SW 1271 (cell line): ENCODE data around the gene SRP9.
"Not testable (repeated sequence)": the region's sequence is repeated elsewhere in the genome, so short reads cannot be mapped to it uniquely, and the experiment has no call there.

Source experiments
- DNase-seq, 2 experiments: peaks; one replicate each; lab custom pipeline; 2025; lab: John Stamatoyannopoulos, UW

SRP9 gene

GRCh38 chr1:225815526-225816178, 38.0 kb downstream of the SRP9 start:
- DNase-seq, result no peak

GRCh38 chr1:225816643-225817538, 39.3 kb downstream of the SRP9 start:
- no peak for DNase-seq

DNA sequence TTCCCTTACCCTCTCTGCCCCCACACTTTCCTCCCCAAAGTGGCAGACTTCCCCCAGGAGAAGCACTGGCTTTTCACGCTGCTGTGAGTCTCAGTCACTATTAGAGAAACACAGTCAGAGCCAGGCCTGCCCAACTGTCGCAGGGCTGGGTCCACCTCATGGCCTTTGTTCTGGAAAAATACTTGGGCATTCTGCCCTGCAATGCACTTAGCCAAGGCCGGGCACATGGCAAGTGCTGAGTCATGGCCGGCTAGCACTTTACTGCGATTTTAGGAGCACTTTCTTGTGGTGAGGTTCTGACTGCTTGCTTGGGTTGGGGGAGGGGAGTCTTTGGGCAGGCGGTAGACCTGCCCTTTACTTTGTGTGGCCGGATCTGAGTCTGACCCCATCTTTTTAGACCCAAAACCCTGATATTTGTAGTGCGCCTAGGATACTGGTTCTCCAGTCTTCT, 40.0 kb downstream of the SRP9 start:
- no peak for DNase-seq

GRCh38 chr1:225818229-225818628, 40.6 kb downstream of the SRP9 start:
- DNase-seq, result no peak

DNA sequence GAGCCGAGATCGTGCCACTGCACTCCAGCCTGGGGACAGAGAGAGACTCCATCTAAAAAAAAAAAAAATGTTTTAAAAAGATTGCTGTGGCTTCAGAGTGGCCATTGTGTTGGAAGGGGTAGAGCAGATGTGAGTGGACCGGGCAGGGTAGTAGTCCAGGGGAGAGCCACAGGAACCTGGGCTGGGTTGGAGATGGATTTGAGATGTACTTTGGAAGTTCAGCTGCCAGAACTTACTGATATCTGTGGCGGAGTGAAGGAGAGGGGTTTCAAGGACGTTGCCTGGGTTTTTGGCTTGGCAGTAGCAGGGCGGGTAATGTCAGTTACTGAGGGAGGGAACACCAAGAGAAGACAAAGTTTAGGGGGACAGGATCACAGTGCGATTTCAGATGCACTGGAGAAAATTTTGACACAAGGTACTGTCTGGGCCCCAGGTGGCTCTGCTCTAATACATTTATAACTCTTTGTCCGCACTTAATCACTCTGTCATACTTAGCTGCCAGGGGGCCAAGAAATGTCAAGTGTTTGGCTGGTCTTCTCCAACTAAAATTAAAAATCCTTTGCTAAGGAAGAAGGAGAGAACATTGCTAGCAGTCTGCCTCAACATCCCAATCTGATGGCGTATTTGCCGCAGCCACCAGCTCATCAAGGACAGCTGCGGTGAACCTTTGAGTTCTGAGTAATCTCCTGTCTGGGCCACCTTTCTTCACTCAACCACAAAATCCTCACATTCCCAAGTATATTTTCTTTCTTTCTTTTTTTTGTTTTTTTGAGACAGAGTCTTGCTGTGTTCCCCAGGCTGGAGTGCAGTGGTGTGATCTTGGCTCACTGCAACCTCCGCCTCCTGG, 41.9 kb downstream of the SRP9 start:
- no peak for DNase-seq

- no peak for DNase-seq
Measured at GRCh38 chr1:225820522-225821120, 43.0 kb downstream of the SRP9 start.

- no peak for DNase-seq
Measured at GRCh38 chr1:225822655-225823403, 45.2 kb downstream of the SRP9 start.

GRCh38 chr1:225823811-225824261, 46.2 kb downstream of the SRP9 start:
- DNase-seq, result no peak

GRCh38 chr1:225824533-225824941, 46.9 kb downstream of the SRP9 start:
- DNase-seq, result no peak

DNA sequence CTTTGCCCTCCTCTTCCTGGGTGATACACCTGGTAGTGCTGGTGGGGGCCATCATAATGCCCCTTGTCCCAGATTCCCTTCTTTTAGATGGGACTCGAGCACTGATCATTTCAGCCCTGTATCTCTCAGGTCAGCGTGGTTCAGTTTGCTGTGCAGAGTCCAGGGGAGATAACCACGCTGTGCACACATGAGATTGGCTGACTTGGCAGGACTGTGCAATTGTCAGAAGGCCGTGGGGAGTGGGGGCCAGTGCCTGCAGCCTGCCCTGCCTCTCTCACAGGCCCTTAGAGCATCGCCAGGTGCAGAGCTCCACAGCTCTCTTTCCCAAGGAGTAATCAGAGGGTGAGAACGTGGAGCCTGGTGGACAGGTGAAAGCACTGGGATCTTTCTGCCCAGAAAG, 47.5 kb downstream of the SRP9 start:
- no peak for DNase-seq

GRCh38 chr1:225825607-225826007, 48.0 kb downstream of the SRP9 start:
- DNase-seq, result no peak

DNA sequence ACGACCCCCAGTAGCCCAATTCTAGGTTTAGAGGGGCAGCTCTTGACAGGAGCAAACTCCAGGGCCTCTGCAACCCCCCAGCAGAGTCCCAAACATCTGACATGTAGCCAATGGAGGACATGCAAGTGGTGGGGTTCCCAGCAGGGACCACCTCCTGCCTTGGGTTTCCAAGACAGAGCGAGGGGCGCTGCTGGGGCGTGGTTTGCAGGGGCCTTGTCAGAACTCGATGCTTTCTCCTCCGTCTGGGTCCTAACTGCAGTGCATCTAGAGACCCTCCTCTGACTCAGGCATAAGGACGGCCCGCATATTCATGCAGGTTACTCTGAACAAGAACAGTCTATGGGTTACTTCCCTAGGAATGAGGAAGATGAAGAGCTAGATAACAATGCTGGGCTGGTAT, 49.5 kb downstream of the SRP9 start:
- DNase-seq, result no peak

- no peak for DNase-seq
Measured at GRCh38 chr1:225828706-225829345, 51.2 kb downstream of the SRP9 start.

DNA sequence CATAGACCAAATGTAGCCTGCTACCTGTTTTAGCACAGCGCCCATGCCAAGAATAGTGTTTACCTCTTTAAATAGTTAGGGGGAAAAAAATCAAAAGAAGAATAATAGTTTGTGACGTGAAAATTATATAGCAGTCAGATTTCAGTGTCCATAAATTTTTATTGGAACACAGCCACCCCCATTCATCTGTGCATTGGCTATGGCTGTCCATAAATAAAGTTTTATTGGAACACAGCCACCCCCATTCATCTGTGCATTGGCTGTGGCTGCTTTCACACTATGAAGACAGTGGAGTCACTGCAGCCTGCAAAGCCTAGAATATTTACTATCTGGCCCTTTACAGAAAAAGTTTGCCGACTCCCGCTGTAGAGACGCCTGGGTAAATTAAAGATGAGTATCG, 53.2 kb downstream of the SRP9 start:
- no peak for DNase-seq

- no peak for DNase-seq
Measured at GRCh38 chr1:225834417-225835329, 57.0 kb downstream of the SRP9 start.

DNA sequence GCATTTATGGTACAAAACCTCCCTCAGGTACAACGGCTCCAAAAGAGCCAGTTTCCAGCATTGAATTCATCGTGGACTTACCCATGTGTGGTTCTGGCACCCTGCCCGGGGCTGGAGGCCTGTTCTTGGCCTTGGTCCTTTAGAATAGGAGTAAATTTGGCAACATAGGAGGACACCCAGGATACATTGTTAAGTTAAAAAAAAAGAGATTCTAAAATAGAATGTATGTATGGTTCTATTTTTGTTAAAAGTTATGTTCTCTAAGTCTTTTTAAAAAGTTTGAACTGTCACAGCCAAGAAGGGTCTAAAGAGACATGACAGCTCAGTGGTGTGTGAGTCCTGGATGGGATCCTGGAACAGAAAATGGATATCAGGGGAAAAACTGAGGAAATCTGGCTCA, 58.2 kb downstream of the SRP9 start:
- no peak for DNase-seq

DNA sequence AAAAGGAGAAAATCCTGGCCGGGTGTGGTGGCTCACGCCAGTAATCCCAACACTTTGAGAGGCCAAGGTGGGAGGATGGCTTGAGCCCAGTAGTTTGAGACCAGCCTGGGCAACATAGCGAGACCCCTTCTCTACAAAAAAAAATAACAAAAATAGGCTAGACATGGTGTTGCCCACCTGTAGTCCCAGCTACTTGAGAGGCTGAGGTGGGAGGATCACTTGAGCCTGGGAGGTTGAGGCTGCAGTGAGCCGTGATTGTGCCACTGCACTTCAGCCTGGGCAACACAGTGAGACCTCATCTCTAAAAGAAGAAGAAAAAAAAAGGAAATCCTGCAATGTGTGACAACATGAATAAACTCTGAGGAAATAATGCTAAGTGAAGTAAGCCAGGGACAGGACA, 58.7 kb downstream of the SRP9 start:
- DNase-seq, result not testable (repeated sequence)

- no peak for DNase-seq
Measured at GRCh38 chr1:225838793-225839192, 61.2 kb downstream of the SRP9 start.
